Measurements from ENCODE around the gene CHST2.

Gene CHST2

DNA sequence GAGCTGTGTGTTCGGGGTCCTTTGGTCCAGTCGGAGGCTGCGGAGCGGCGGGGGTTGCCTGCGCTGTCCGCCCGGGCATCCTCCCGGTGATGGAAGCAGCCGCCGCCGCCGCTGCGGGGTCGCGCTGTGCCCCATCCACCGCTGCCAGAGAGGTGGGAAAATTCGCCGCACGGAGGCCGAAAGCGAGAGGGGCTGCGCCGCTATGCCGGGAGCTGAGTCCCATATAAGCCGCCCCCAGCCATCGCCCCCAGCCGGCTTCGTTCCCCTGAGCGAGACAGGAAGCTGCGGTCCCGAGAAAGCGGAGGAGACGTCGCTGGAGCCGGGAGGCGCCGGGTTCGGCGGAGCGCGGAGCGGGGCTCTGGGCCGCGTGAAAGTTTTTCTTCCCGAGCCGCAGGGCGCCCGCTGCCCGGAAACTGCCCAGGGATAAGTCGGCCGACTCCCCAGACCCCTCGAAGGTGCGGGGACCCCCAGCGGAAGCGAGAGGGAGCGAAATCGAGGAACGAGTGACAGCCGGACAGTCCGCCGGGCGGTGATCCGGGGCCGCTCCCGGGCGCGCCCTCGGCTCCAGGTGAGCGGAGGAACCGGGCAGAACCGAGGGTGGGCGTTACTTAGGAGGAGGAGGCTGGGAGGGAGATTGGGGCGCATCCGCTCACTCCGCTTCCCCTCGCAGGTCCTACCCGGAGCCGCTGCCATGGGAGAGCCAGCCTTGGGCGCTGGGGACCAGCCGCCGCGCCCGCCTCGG lies 574 bp downstream of the CHST2 start:
- TF ChIP-seq POLR2A (IDR thresholded peaks at IDR 0.05; ENCODE audit: extremely low read depth, insufficient read length), result no peak
- DNase-seq (ENCODE audit: low read depth), result peak; percentile 61
- H3K4me3 ChIP-seq (ENCODE audit: low read depth, low read length), result peak overlapping the region; percentile 46

DNA sequence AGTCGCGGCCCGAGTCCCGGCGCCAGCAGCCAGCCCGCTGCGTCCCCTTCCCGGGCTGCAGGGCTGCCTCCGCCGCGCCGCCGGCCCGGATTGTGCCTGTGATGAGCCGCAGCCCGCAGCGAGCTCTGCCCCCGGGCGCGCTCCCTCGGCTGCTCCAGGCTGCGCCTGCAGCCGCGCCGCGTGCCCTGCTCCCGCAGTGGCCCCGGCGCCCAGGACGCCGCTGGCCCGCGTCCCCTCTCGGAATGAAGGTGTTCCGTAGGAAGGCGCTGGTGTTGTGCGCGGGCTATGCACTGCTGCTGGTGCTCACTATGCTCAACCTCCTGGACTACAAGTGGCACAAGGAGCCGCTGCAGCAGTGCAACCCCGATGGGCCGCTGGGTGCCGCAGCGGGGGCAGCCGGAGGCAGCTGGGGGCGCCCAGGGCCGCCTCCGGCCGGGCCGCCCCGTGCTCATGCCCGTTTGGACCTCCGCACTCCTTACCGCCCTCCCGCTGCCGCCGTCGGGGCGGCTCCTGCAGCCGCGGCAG lies 1.2 kb downstream of the CHST2 start:
- peak overlapping the region; percentile 46 for H3K4me3 ChIP-seq (ENCODE audit: low read depth, low read length)
- DNase-seq (ENCODE audit: low read depth), result peak; percentile 67
- TF ChIP-seq MYC (IDR thresholded peaks at IDR 0.05; ENCODE audit: low read depth, low read length) (no peak), POLR2A (IDR thresholded peaks at IDR 0.05; ENCODE audit: extremely low read depth, insufficient read length) (no peak)
- TF ChIP-seq, protein P1, sequence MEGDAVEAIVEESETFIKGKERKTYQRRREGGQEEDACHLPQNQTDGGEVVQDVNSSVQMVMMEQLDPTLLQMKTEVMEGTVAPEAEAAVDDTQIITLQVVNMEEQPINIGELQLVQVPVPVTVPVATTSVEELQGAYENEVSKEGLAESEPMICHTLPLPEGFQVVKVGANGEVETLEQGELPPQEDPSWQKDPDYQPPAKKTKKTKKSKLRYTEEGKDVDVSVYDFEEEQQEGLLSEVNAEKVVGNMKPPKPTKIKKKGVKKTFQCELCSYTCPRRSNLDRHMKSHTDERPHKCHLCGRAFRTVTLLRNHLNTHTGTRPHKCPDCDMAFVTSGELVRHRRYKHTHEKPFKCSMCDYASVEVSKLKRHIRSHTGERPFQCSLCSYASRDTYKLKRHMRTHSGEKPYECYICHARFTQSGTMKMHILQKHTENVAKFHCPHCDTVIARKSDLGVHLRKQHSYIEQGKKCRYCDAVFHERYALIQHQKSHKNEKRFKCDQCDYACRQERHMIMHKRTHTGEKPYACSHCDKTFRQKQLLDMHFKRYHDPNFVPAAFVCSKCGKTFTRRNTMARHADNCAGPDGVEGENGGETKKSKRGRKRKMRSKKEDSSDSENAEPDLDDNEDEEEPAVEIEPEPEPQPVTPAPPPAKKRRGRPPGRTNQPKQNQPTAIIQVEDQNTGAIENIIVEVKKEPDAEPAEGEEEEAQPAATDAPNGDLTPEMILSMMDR (IDR thresholded peaks at IDR 0.05; ENCODE audit: low read depth, low read length), result no peak
- TF ChIP-seq, protein P2, sequence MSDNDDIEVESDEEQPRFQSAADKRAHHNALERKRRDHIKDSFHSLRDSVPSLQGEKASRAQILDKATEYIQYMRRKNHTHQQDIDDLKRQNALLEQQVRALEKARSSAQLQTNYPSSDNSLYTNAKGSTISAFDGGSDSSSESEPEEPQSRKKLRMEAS (IDR thresholded peaks at IDR 0.05; ENCODE audit: low read depth, low read length), result no peak

DNA sequence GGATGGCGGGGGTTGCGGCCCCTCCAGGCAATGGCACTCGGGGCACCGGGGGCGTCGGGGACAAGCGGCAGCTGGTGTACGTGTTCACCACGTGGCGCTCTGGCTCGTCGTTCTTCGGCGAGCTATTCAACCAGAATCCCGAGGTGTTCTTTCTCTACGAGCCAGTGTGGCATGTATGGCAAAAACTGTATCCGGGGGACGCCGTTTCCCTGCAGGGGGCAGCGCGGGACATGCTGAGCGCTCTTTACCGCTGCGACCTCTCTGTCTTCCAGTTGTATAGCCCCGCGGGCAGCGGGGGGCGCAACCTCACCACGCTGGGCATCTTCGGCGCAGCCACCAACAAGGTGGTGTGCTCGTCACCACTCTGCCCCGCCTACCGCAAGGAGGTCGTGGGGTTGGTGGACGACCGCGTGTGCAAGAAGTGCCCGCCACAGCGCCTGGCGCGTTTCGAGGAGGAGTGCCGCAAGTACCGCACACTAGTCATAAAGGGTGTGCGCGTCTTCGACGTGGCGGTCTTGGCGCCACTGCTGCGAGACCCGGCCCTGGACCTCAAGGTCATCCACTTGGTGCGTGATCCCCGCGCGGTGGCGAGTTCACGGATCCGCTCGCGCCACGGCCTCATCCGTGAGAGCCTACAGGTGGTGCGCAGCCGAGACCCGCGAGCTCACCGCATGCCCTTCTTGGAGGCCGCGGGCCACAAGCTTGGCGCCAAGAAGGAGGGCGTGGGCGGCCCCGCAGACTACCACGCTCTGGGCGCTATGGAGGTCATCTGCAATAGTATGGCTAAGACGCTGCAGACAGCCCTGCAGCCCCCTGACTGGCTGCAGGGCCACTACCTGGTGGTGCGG lies 1.9 kb downstream of the CHST2 start:
- DNase-seq (ENCODE audit: low read depth), result peak; percentile 85
- TF ChIP-seq, protein P1 (IDR thresholded peaks at IDR 0.05; ENCODE audit: low read depth, low read length), result peak; percentile 53
- TF ChIP-seq, protein P2 (IDR thresholded peaks at IDR 0.05; ENCODE audit: low read depth, low read length), result no peak
- H3K4me3 ChIP-seq (ENCODE audit: low read depth, low read length), result peak overlapping the region; percentile 46

DNA sequence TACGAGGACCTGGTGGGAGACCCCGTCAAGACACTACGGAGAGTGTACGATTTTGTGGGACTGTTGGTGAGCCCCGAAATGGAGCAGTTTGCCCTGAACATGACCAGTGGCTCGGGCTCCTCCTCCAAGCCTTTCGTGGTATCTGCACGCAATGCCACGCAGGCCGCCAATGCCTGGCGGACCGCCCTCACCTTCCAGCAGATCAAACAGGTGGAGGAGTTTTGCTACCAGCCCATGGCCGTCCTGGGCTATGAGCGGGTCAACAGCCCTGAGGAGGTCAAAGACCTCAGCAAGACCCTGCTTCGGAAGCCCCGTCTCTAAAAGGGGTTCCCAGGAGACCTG lies 2.5 kb downstream of the CHST2 start:
- TF ChIP-seq, protein P2 (IDR thresholded peaks at IDR 0.05; ENCODE audit: low read depth, low read length), result no peak
- no peak for TF ChIP-seq MYC (IDR thresholded peaks at IDR 0.05; ENCODE audit: low read depth, low read length)
- TF ChIP-seq POLR2A (IDR thresholded peaks at IDR 0.05; ENCODE audit: extremely low read depth, insufficient read length), result no peak
- no peak for DNase-seq (ENCODE audit: low read depth)
- H3K4me3 ChIP-seq (ENCODE audit: low read depth, low read length), result no peak overlapping the region

DNA sequence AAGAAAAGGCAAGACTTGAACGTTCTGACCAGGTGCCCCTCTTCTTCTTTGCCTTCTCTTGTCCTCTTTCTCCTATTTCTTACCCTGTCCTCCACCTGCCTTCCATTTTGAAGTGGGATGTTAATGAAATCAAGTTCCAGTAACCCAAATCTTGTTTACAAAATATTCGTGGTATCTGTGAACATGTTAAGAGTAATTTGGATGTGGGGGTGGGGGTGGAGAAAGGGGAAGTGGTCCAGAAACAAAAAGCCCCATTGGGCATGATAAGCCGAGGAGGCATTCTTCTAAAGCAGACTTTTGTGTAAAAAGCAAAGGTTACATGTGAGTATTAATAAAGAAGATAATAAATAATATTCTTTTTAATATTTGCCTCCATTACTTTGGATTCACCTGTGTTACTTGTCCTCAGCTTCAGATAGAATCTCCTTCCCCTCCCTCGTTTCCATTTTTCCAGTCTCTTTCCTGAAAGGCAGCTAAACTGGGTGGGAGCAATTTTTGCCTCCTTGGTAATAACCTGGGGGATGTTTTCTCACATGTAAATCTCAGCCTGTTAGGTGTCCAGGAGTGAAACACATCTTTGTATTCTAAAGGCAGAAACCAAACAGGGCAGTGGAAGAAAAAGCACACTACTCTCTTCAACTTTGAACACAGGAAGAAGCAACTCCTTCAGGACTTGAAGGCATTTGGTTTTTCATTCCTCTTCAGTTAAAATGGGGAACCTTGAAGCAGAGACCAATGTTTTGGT lies 3.2 kb downstream of the CHST2 start:
- no peak overlapping the region for H3K4me3 ChIP-seq (ENCODE audit: low read depth, low read length)
- peak; percentile 55 for DNase-seq (ENCODE audit: low read depth)
- TF ChIP-seq, protein P2 (IDR thresholded peaks at IDR 0.05; ENCODE audit: low read depth, low read length), result no peak
- TF ChIP-seq POLR2A (IDR thresholded peaks at IDR 0.05; ENCODE audit: extremely low read depth, insufficient read length), result no peak
- TF ChIP-seq, protein P1 (IDR thresholded peaks at IDR 0.05; ENCODE audit: low read depth, low read length), result no peak
- TF ChIP-seq MYC (IDR thresholded peaks at IDR 0.05; ENCODE audit: low read depth, low read length), result no peak

DNA sequence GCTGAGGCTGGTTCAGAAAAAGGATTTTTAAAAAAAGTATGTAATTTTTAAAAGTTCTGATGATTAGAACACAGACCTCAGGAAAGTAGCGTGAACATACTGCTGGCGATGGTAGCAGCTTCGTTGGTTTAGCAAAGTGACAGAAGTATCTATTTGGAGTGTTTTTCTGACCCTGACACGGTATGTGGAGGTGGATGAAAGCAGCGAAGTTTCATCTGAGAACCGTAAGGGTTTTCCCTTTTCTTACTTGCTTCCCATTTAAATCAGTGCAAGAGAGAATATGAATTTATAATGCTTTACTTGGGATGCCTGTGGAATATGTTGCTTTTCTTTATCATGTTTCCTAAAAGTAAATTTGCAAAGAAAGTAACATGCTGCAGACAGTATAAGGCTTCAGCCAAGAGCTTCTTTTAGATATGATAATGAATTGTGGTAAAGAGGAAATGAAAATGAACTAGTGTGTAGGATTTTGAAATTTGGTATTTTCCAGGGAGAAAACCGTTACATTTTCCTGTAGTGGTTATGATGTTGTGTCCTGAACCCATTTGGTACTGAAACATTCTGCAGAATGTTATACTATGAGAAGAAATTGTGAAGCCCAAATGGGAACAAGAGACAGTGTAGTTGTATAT lies 3.9 kb downstream of the CHST2 start:
- TF ChIP-seq, protein P1 (IDR thresholded peaks at IDR 0.05; ENCODE audit: low read depth, low read length), result no peak
- no peak for TF ChIP-seq POLR2A (IDR thresholded peaks at IDR 0.05; ENCODE audit: extremely low read depth, insufficient read length)
- TF ChIP-seq, protein P2 (IDR thresholded peaks at IDR 0.05; ENCODE audit: low read depth, low read length), result no peak
- TF ChIP-seq MYC (IDR thresholded peaks at IDR 0.05; ENCODE audit: low read depth, low read length), result no peak
- no peak overlapping the region for H3K4me3 ChIP-seq (ENCODE audit: low read depth, low read length)

More for the DNA sequence above, 3.9 kb downstream of the CHST2 start:
- no peak for DNase-seq (ENCODE audit: low read depth)
